Osteoblast (primary cell): ENCODE measurements around the gene NOL4L. TPM values are rescaled to one million over a fixed set of nuclear protein-coding genes. Genes with fewer than 3 reads are reported as not detected.

ENCODE experiments used
- DNase-seq: peaks from one replicate; pipeline ENCODE4 v3.0.0; 2011; ENCODE audit warnings: low spot score, mixed read lengths; ENCODE audit not compliant: insufficient read length; ENCODE audit errors: missing footprints
- H2AFZ ChIP-seq: 2 replicates; pipeline ENCODE4 v1.6.0; 2011; ENCODE audit warnings: mild to moderate bottlenecking, low read length
- H3K27ac ChIP-seq: 2 replicates; pipeline ENCODE4 v1.5.1; 2011; ENCODE audit warnings: mild to moderate bottlenecking, low read depth, low read length, moderate library complexity
- H3K27me3 ChIP-seq: 2 replicates; pipeline ENCODE4 v1.6.0; 2012; ENCODE audit warnings: mild to moderate bottlenecking, control low read depth, inconsistent platforms, low read length, moderate library complexity; ENCODE audit not compliant: insufficient read depth
- H3K36me3 ChIP-seq: 2 replicates; pipeline ENCODE4 v1.5.1; 2011; ENCODE audit warnings: mild to moderate bottlenecking, low read length, control low read depth, moderate library complexity; ENCODE audit not compliant: insufficient read depth
- H3K4me1 ChIP-seq: 2 replicates; pipeline ENCODE4 v1.5.1; 2011; ENCODE audit warnings: mild to moderate bottlenecking, low read length, control low read depth, moderate library complexity; ENCODE audit not compliant: insufficient read depth
- H3K4me2 ChIP-seq: 2 replicates; pipeline ENCODE4 v1.6.0; 2011; ENCODE audit warnings: mild to moderate bottlenecking, low read length; ENCODE audit not compliant: insufficient read depth
- H3K4me3 ChIP-seq: fragments of 200-600 bp; sonication (generic); 3 replicates; pipeline ENCODE4 v1.5.1; 2012; ENCODE audit warnings: mild to moderate bottlenecking, low read length, inconsistent platforms; ENCODE audit not compliant: insufficient read depth
- H3K79me2 ChIP-seq: 2 replicates; pipeline ENCODE4 v1.6.0; 2012; ENCODE audit warnings: mild to moderate bottlenecking, low read length, control low read depth, inconsistent platforms; ENCODE audit not compliant: insufficient read depth
- H3K9me3 ChIP-seq: 2 replicates; pipeline ENCODE4 v1.5.1; 2011; ENCODE audit warnings: low read depth, low read length, control low read depth
- H4K20me1 ChIP-seq: 2 replicates; pipeline ENCODE4 v1.6.0; 2012; ENCODE audit warnings: mild to moderate bottlenecking, low read length, control low read depth; ENCODE audit not compliant: insufficient read depth
- total RNA-seq: library from RNA; depleted of rRNA; stranded (reverse); fragments of >200 nt; gene quantifications from 2 replicates; pipeline ENCODE4 v1.2.3, GENCODE V29; 2012
- TF ChIP-seq, protein P1 (sequence below): IDR thresholded peaks from 2 replicates; pipeline ENCODE4 v1.5.1; 2011; ENCODE audit warnings: mild to moderate bottlenecking, low read depth, low read length, moderate library complexity; ENCODE audit errors: extremely low read depth

NOL4L gene
- total RNA-seq, 1 donor: 6.2 TPM

DNA sequence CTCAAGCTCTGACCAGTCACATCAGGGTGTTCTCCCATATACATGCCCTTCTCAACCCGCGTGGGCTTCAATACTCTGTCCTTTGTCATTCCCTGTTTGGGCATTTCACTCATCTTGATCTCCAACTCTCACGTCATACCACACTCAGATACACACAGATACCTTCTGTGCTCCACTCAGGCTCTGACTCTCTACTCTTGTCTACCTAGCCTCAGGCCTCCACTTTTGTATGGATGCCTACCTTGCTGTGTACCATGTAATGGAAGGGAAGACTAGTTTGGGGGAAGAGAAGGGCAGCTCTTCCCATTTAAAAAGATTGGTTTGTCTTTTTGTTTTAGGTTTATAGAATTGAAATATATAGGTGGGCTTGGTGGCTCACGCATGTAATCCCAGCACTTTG lies 178.4 kb downstream of the NOL4L start:
- no peak for DNase-seq
- H2AFZ ChIP-seq: no peak overlapping the region
- no peaks in the 10 kb centered on the region for H3K9me3 ChIP-seq
- H3K4me2 ChIP-seq: no peak overlapping the region
- TF ChIP-seq, protein P1, sequence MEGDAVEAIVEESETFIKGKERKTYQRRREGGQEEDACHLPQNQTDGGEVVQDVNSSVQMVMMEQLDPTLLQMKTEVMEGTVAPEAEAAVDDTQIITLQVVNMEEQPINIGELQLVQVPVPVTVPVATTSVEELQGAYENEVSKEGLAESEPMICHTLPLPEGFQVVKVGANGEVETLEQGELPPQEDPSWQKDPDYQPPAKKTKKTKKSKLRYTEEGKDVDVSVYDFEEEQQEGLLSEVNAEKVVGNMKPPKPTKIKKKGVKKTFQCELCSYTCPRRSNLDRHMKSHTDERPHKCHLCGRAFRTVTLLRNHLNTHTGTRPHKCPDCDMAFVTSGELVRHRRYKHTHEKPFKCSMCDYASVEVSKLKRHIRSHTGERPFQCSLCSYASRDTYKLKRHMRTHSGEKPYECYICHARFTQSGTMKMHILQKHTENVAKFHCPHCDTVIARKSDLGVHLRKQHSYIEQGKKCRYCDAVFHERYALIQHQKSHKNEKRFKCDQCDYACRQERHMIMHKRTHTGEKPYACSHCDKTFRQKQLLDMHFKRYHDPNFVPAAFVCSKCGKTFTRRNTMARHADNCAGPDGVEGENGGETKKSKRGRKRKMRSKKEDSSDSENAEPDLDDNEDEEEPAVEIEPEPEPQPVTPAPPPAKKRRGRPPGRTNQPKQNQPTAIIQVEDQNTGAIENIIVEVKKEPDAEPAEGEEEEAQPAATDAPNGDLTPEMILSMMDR: no peak
- no peaks in the 10 kb centered on the region for H3K4me1 ChIP-seq
- H3K27me3 ChIP-seq: no peaks in the 10 kb centered on the region
- peaks cover 4% of the 10 kb centered on the region for H3K36me3 ChIP-seq
- H3K4me3 ChIP-seq: no peak overlapping the region
- H4K20me1 ChIP-seq: peaks cover 30% of the 10 kb centered on the region
- H3K27ac ChIP-seq: no peak overlapping the region
- peaks cover 92% of the 10 kb centered on the region for H3K79me2 ChIP-seq

DNA sequence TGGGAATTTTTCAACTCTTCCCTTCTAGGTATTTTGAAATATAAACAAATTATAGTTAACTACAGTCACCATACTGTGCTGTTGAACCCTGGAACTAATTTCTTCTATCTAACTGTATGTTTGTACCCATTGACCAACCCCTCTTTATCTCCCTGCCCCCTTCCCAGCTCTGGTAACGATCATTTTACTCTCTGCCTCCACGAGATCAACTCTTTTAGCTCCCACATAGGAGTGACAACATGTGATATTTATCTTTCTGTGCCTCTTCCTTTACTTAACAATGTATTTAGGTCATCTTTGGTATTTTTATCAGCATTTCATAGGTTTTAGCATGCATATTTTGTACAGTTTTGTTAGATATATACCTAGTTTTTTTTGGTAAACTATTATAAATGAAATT lies 181.1 kb downstream of the NOL4L start:
- TF ChIP-seq, protein P1: no peak
- peaks cover 4% of the 10 kb centered on the region for H3K36me3 ChIP-seq
- H3K4me1 ChIP-seq: no peaks in the 10 kb centered on the region
- H2AFZ ChIP-seq: no peak overlapping the region
- DNase-seq: no peak
- peaks cover 30% of the 10 kb centered on the region for H4K20me1 ChIP-seq
- peaks cover 96% of the 10 kb centered on the region for H3K79me2 ChIP-seq
- no peaks in the 10 kb centered on the region for H3K27me3 ChIP-seq
- no peaks in the 10 kb centered on the region for H3K9me3 ChIP-seq
- no peak overlapping the region for H3K4me2 ChIP-seq
- H3K4me3 ChIP-seq: no peak overlapping the region
- no peak overlapping the region for H3K27ac ChIP-seq

DNA sequence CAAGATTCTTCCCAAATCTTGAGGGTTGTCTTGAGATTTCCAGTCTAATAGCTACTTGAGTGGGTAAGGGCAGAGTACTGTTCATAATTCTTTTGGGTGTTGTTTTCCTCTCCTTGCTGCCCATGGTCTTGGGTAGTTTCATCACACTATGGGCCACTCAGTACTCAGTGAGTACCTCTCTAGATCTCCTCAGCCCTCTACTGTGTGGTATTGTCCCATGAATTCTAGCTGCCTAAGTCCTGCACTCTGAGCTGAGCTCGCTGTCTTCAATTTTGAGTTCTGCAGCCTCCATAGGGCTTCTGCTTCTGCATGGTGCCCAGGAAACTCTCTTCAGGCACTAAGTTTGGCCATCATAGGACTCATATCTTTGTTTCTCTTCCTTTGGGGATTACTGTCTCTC lies 184.7 kb downstream of the NOL4L start:
- H2AFZ ChIP-seq: no peak overlapping the region
- no peaks in the 10 kb centered on the region for H3K27me3 ChIP-seq
- DNase-seq: no peak
- TF ChIP-seq, protein P1: no peak
- H4K20me1 ChIP-seq: peaks cover 24% of the 10 kb centered on the region
- no peaks in the 10 kb centered on the region for H3K4me1 ChIP-seq
- peaks cover 91% of the 10 kb centered on the region for H3K79me2 ChIP-seq
- H3K4me2 ChIP-seq: no peak overlapping the region
- no peaks in the 10 kb centered on the region for H3K9me3 ChIP-seq
- no peak overlapping the region for H3K4me3 ChIP-seq
- peaks cover 2% of the 10 kb centered on the region for H3K36me3 ChIP-seq
- H3K27ac ChIP-seq: no peak overlapping the region

DNA sequence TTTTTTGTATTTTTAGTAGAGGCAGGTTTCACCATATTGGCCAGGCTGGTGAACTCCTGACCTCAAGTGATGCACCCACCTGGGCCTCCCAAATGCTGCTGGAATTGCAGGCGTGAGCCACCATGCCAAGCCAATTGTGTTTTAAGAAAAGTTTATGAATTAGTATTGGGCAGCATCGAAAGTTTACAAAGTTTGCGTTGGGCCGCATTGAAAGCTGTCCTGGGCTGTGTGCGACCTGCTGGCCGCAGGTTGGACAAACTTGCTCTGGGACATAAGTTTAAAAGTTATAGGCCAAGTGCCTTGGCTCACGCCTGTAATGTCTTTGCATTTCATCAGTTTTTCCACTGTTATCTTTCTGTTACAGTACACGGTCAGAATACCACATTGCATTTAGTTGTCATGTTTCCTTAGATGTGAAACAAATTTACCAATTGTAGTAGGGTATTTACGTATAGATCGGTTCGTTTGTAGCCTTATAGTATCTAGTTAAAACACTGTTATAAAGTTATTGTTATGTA lies 187.5 kb downstream of the NOL4L start:
- Histone ChIP-seq H4K20me1 (peaks cover 24% of the 10 kb centered on the region), H3K36me3 (peaks cover 2% of the 10 kb centered on the region), H2AFZ (no peak overlapping the region), H3K4me2 (no peak overlapping the region), H3K4me1 (no peaks in the 10 kb centered on the region), H3K79me2 (peaks cover 91% of the 10 kb centered on the region), H3K27ac (no peak overlapping the region), H3K27me3 (no peaks in the 10 kb centered on the region), H3K9me3 (no peaks in the 10 kb centered on the region), H3K4me3 (no peak overlapping the region)
- DNase-seq: no peak
- TF ChIP-seq, protein P1: no peak
